Osteocyte (in vitro differentiated cells): ENCODE measurements around the gene GRAMD1B. TPM values are rescaled to one million over a fixed set of nuclear protein-coding genes. Genes with fewer than 3 reads are reported as not detected.

Experiments
- DNase-seq: peaks from one replicate; pipeline ENCODE4 v3.0.0; 2021; ENCODE audit warnings: mixed read lengths; ENCODE audit not compliant: unreplicated experiment; ENCODE audit errors: extremely low spot score
- H3K27ac Mint-ChIP-seq: one replicate; pipeline ENCODE4 v1.8.0; 2021; ENCODE audit warnings: mild to moderate bottlenecking, mixed read lengths; ENCODE audit not compliant: unreplicated experiment
- H3K27me3 Mint-ChIP-seq: one replicate; pipeline ENCODE4 v1.8.0; 2021; ENCODE audit warnings: mixed read lengths; ENCODE audit not compliant: unreplicated experiment
- H3K36me3 Mint-ChIP-seq: one replicate; pipeline ENCODE4 v1.8.0; 2021; ENCODE audit warnings: mixed read lengths; ENCODE audit not compliant: unreplicated experiment
- H3K4me1 Mint-ChIP-seq: one replicate; pipeline ENCODE4 v1.8.0; 2021; ENCODE audit warnings: mixed read lengths; ENCODE audit not compliant: unreplicated experiment
- H3K4me3 Mint-ChIP-seq: one replicate; pipeline ENCODE4 v1.8.0; 2021; ENCODE audit warnings: mild to moderate bottlenecking, moderate library complexity, mixed read lengths; ENCODE audit not compliant: unreplicated experiment
- H3K9me3 Mint-ChIP-seq: one replicate; pipeline ENCODE4 v1.8.0; 2021; ENCODE audit warnings: mixed read lengths; ENCODE audit not compliant: unreplicated experiment
- CTCF ChIP-seq: fragments of 200-600 bp; sonication (generic); IDR thresholded peaks from 2 replicates; pipeline ENCODE4 v1.5.0; 2021; ENCODE audit warnings: antibody characterized with exemption, mild to moderate bottlenecking, moderate library complexity
- total RNA-seq: library from RNA; stranded (reverse); gene quantifications from 2 replicates; pipeline ENCODE4 v1.2.1, GENCODE V29; 2021

The GRAMD1B gene
- total RNA-seq, 1 donor from 2014 or later: 1.9 TPM

- TF ChIP-seq CTCF: no peak
- Mint-ChIP-seq H3K4me1 (no peaks in the 10 kb centered on the region), H3K27me3 (no peaks in the 10 kb centered on the region), H3K27ac (no peak overlapping the region), H3K4me3 (no peak overlapping the region), H3K9me3 (no peaks in the 10 kb centered on the region), H3K36me3 (no peaks in the 10 kb centered on the region)
- no peak for DNase-seq
These were observed 178.9 kb downstream of the GRAMD1B start for GRCh38 chr11:123608945-123609344.

- Mint-ChIP-seq H3K27ac (no peak overlapping the region), H3K9me3 (no peaks in the 10 kb centered on the region), H3K4me1 (no peaks in the 10 kb centered on the region), H3K4me3 (no peak overlapping the region), H3K27me3 (no peaks in the 10 kb centered on the region), H3K36me3 (no peaks in the 10 kb centered on the region)
- no peak for DNase-seq
- no peak for TF ChIP-seq CTCF
These were observed 181.6 kb downstream of the GRAMD1B start for GRCh38 chr11:123611698-123612097.

- Mint-ChIP-seq H3K27ac (no peak overlapping the region), H3K36me3 (no peaks in the 10 kb centered on the region), H3K4me1 (no peaks in the 10 kb centered on the region), H3K9me3 (no peaks in the 10 kb centered on the region), H3K27me3 (no peaks in the 10 kb centered on the region), H3K4me3 (no peak overlapping the region)
- TF ChIP-seq CTCF: no peak
- DNase-seq: no peak
These were observed 186.6 kb downstream of the GRAMD1B start for GRCh38 chr11:123616505-123617198.

GRCh38 chr11:123622576-123622975 lies 192.5 kb downstream of the GRAMD1B start:
- DNase-seq: no peak
- Mint-ChIP-seq H3K27ac (no peak overlapping the region), H3K36me3 (no peaks in the 10 kb centered on the region), H3K4me1 (no peaks in the 10 kb centered on the region), H3K27me3 (no peaks in the 10 kb centered on the region), H3K4me3 (no peak overlapping the region), H3K9me3 (no peaks in the 10 kb centered on the region)
- TF ChIP-seq CTCF: no peak

GRCh38 chr11:123624974-123625373 lies 194.9 kb downstream of the GRAMD1B start:
- Mint-ChIP-seq H3K9me3 (no peaks in the 10 kb centered on the region), H3K27me3 (peaks cover 2% of the 10 kb centered on the region), H3K4me1 (no peaks in the 10 kb centered on the region), H3K36me3 (no peaks in the 10 kb centered on the region), H3K4me3 (no peak overlapping the region), H3K27ac (no peak overlapping the region)
- TF ChIP-seq CTCF: no peak
- no peak for DNase-seq
